Measurements from ENCODE around the gene MYL2.

MYL2 gene

DNA sequence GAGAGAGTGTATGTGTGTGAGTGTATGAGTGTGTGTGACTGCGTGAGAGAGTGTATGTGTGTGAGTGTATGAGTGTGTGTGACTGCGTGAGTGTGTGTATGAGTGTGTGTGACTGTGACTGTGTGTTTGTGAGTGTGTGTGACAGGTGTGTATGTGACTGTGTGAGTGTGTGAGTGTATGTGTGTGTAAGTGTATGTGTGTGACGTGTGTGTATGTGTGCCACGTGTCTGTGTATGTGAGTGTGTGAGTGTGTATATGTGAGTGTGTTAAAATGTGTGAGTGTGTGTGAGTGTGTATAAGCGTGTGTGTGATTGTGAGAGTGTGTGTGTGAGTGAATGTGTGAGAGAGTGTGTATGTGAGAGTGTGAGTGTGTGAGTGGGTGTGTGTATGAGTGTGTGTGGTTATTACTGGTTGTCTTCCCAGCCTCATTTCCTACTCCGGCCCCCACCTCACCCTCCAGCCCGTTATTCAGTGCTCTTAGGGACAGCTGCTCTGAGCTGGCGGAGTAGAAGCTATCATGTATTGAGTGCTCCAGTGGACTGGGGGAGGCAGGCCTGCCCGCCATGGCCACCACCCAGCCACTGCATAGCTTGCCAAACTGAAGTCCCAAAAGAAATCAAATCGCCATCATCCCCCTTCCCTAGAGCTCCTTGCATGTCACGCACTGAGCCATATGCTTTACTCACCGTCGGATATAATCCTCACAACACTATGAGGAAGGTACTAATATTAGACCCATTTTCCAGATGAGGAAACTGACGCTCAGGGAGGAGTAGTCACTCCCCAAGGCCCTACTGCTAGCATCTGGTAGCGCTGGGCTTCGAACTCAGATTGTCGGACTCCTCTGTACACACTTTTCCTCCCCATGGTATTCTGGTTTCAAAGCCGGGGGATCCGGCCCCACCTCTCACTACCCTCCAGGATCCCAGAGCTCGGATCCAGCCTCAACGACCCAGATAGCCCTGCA, 10.3 kb upstream of the MYL2 start:
- no peak for DNase-seq (ENCODE audit: low read depth)

DNA sequence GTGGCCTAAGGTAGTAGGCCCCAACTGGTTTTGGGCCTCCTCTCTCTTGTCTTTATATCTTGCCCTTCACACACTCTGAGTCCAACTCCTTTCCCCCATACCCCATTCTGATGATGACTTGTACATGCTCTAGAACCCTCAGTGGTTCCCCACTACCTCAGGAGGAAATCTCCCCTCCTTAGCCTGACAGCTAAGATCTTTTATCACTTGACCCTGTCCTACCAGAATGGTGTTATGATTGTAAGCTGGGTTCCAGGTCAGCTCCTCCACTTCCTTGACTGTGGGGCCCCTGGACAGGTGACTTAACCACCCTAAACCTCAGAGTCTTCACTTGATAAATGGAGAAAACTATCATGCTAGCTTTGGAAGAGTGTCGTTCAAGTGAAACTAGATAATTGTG, 9.4 kb upstream of the MYL2 start:
- DNase-seq (ENCODE audit: low read depth) = no peak

DNA sequence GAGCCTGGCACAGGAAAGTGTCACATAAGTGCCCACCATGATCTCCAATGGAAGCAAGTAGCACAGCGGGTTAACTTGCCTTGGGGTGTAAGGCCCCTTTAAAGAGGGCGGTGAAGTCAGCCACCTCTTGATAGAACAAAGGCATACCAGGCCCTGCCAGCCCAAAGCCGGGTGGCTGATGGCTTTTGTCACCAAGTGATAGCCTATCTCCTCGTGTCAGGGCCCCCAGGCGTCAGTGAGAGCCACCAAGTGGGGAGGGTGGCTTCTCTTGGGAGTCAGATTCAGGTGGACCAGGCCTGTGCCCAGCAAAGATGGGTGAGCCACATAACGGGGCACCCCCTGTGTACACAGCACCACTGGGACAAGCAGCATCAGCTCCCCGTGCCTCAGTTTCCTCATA, 8.3 kb upstream of the MYL2 start:
- no peak for DNase-seq (ENCODE audit: low read depth)

DNA sequence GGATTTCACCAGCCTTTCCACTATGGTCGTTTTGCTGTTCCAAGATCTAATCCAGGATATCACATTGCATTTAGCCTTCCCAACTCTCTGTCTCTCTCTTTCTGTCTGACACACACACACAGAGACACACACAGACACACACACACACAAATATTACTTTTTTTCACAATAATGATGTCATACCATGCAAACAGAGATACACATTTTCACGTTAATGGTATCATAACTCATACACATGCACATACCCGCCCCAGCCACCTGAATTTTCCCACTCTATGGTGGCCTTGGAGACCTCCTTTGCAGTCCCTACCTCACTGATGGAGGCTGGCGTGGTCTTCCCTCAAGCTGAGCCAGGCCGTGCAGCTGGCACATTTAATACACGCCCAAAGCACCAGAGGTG, 7.2 kb upstream of the MYL2 start:
- no peak for DNase-seq (ENCODE audit: low read depth)

DNA sequence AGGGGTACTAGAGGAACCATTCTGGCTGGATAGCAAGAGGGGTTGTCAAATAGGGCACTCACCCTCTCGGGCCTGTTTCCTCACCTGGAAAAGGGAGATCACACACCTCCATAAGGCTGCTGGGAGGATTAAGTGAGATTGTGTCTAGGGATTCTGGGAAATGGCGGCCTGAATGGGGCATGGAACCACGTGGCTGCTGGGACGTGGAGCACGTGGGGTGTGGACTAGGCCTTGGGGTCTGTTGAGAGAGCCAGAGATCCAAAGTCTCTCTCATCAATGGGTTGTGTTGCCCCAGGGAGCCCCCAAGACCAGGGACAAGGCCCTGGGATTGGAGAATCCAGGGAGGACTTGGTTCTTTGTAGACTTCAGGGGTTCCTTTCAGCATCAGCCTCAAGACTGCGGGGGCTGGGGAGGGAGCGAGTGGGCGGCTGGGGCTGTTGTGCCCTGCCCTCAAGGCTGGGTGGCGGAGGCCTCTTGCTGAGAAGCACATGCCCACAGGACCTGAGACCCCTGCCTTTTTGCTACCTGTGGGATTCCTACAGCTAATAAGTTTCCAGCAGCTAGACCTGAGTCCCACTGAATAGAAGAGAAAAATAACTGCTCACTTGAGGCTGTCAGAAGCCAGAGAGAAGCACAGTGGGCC, 3.4 kb upstream of the MYL2 start:
- DNase-seq (ENCODE audit: low read depth) = no peak

DNA sequence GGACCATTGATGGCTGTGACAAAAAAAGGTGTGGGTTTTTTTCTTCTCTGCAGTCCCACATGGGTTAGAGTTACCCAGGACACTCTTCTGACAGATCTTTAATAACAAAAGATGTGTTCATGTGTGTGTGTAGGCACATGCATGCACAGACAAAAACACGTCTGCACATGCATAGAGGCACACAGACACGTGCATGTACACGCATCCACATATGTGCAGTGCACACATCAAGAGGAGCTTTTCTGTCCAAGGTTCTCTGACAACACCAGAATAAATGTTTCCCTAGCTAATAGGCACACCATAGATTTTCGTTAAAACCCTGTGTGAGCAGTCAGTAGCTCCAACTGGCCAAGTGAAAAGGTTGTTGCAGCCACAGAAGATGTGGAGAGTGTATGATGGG, 2.8 kb upstream of the MYL2 start:
- no peak for DNase-seq (ENCODE audit: low read depth)

DNA sequence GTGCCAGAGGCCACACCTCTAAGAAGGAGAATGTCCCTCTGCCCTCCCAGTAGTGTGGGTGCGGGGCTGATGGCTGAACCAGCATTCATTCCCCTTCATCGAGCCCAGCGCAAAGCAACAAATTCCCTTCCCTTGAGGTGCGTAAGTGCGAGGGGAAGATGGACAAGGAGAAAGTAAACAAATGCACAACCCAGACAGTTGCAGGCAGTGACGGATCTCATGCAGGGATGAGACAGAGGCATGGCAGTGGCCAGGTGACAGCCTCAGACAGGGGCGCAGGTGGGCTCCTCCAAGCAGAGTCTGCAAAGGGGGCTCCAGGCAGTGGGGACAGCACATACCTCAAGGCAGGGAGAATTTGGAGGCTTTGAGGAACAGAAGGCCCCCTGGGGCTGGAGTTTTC, 2.3 kb upstream of the MYL2 start:
- no peak for DNase-seq (ENCODE audit: low read depth)

DNA sequence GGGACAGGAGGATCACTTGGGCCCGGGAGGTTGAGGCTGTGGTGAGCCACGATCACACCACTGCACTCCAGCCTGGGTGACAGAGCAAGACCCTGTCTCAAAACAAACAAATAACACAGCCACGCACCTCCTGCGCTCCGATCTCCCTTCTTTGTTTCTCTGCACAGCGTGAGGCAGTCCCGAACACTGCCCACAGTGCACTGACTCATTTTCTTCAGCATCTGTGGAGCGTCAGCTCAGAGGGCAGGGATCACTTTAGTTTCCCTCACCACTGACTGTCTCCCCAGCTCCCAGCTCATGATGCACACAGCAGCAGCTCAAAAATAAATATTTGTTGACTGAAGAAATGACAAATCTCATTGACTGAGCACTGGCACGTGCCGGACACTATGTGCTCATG, 883 bp upstream of the MYL2 start:
- no peak for DNase-seq (ENCODE audit: low read depth)

DNA sequence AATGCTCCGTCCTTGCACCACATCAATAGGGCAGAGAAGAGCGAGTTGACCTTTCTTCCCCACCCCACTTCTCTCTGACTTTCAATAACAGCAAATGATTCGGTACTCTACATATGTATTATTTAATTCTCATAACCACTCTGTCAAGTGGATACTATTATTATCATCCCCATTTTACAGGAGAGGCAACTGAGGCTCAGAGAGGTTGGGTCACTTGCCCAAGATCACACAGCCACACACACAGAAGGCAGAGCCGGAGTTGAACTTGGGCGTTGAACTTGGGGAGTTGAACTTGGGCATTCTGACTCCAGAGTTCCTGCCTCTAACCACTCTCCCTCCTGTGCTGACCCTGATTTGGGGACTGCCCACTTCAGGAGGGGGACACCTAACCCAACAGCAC, 659 bp downstream of the MYL2 start:
- no peak for DNase-seq (ENCODE audit: low read depth)

DNA sequence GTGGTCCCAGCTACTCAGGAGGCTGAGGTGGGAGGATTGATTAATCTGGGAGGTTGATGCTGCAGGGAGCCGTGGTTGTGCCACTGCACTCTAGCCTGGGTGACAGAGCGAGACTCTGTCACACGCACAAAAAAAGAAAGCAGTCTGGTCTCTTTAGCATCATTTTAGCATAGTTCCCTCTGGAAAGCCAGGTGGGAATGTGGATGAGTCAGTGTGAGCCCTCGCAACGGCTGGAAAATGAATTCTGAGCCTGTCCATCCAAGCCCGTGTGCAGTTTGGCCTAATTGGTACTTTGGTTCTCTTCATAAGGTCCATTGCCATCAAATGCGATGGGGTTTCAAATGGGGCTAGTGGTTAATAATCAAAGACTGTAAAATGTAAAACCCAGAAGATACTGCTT, 2.4 kb downstream of the MYL2 start:
- DNase-seq (ENCODE audit: low read depth) = no peak

DNA sequence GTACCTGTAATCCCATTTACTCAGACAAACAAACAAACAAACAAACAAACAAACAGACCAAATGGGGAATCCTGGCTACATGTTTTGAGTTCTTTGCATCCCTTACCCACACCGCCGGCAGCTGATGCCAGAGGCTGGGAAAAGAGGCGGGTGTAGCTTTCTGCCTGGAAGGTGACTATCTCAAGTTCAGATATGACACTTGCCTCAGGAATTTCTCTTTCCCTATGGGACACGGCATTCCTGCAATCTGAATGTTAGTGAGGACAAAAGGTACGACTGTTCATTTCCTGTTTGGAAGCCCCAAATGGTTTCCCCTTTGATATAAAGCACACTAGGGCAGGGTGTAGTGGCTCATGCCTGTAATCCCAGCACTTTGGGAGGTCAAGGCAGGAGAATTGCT, 2.9 kb downstream of the MYL2 start:
- DNase-seq (ENCODE audit: low read depth) = no peak

DNA sequence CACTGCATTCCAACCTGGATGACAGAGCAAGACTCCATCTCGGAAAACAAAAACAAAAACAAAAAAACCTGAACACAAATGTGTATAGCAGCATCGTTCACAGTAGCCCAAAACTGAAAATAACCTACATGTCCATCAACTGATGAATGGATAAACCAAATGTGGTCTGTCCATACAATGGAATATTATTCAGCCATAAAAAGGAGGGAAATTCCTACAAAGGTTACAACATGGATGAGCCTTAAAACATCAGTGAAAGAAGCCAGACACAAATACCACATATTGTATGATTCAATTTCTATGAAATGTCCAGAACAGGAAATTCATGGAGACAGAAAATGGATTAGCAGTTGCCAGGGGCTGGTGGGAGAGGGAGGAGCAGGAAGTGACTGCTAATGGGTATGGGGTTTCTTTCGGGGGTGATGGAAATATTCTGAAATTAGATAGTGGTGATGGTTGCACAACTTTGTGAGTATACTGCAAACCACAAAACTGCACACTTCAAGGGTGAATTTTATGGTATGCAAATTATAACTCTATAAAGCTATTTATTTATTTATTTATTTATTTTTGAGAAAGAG, 4.0 kb downstream of the MYL2 start:
- no peak for DNase-seq (ENCODE audit: low read depth)

DNA sequence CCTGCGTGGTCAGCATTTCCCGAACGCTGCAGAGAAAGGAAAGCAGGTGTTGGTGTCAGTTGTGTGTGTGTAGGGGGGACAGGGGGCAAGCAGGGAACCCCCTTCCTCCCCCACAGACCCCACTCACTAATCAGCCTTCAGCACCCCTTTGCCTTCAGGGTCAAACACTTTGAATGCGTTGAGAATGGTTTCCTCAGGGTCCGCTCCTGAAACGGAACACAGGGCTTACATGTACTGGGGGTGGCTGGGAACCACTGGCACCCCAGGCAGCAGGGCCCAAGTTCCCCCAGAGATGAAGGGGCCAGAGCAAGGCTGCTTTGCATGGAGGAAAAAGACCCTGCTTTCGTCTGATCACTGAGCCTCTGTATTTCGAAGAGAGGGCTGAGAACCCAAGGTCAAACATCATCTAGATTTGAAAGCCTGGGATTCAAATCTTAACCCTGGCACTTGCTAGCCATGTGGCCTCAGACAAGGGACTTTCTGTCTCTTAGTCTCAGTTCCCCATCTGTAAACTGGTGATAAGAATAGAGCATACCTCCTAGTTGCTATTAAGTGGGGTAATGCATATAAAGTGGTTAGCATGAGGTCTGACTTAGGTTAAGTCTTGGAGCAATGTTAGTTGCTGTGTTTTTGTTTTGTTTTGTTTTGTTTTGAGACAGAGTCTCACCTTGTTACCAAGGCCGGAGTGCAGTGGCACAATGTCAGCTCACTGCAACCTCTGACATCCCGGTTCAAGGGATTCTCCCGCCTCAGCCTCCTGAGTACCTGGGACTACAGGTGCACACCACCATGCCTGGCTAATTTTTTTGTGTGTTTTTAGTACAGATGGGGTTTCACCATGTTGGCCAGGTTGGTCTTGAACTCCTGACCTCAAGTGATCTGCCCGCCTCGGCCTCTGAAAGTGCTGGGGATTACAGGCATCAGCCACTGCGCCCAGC, 7.0 kb downstream of the MYL2 start:
- no peak for DNase-seq (ENCODE audit: low read depth)

DNA sequence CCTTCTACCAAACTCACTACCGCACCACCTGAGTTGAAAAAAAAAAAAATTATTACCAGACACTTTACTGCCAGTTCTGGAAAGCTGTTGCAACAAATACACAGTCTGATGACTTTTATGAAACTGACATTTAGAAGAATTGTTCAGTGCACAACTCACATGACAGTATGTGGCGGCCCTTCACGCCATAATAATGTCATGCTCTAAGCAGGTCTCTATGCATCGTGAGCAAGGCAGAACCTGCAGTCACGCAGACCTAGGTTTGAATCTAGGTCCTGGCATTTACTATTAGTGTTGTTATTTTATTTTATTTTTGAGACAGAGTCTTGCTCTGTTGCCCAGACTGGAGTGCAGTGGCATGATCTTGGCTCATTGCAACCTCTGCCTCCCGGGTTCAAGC, 8.1 kb downstream of the MYL2 start:
- no peak for DNase-seq (ENCODE audit: low read depth)

DNA sequence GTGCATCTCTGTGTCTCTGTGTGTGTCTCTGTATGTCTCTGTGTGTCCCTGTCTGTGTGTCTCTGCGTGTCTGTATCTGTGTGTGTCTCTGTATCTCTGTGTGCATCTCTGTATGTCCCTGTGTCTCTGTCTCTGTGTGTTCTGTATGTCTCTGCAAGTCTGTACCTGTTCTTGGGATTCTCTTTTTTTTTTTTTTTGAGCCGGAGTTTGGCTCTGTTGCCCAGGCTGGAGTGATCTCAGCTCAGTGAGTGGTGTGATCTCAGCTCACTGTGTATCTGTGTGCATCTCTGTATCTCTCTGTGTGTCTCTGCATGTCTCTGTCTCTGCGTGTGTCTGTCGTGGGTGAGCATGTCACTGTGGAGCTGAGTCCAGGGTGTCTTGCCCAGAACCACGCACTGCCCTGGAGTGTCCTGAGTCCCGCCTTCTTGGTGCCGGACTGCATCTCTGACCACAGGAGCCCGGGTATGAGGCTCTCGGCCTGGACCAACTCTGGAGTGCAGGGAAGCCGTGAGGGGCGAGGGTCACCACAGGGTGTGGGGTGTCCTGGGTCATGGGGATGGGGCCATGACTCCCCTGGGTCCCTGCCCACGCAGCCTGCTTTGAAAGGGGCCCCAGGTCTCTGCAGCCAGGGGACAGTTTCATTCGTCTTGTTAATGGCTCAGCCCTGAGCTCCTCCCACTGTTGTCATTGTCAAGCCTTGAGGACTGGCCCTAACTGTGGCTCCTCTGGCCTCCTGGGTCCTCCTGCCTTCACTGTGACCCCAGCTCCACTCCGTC, 11.8 kb downstream of the MYL2 start:
- no peak for DNase-seq (ENCODE audit: low read depth)

DNA sequence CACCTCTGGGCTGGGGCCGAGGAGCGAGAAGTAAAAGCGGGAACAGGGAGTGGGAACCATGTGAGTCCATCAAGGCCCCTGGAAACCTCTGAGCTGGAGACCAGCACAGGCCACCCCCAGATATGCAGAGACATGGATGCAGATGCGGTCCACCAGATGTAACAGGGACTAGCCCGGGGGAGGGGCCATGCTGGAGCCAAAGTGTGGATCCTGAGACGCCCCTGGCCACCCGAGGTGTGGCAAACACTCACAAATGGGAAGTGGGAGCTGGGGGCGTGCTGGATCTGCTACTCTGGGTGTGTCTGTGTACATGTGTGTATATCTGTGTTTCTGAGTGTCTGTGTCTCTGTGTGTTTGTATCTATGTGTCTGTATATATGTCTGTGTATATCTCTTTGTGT, 12.8 kb downstream of the MYL2 start:
- DNase-seq (ENCODE audit: low read depth) = no peak

DNA sequence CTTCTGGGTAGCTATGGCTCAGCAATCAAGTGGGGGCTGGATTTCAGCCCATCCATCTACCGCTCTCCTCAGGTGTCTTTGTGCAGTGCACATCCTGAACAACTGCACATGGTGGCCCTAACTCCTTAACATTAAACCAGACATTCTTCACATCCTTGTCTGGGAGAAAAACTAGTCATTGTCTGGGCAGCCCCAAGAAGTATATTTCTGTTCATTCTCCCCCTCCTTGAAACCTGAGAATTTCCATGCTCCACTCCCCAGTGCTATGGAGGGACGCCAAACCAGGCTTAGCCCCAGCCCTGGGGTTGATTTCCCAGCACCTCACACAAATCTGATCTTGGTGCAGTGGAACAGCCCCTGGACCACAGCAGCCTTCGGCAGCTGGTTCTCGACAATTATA, 13.4 kb downstream of the MYL2 start:
- DNase-seq (ENCODE audit: low read depth) = no peak

DNA sequence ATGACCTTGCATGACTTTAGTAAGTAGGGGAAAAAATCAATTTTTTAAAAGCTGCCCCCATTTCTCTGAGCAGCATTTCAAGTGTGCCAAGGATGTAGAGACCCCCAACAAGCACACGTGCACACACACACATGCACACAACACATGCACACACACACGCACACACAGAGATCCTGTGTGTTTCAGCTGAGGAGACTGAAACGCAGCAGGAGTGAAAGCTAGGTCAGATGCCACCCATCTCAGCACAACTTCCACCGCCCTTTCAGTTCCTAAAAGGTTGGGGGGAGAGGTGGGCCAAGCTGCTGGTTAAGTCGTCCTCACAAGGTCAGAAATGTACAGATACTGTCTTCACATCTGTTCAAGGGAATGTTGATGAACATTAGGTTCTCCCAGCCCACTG, 13.9 kb downstream of the MYL2 start:
- DNase-seq (ENCODE audit: low read depth) = no peak

DNA sequence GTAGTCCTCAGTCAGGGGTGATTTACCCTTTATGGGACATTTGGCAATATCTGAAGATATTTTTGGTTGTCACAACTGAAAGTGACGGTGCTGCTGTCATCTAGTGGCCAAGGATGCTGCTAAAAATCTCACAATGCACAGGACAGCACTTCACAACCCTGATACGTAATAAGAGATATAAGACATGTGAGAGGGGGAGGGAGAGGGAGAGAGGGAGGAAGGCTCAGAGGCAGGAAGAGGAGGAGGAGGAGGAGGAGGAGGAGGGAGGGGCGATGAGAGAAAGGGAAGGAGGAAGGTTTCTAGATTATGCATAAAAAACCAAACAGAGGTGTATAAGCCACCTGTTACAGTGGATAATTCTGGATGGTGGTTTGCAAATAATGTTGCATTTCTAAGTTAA, 14.3 kb downstream of the MYL2 start:
- DNase-seq (ENCODE audit: low read depth) = no peak

DNA sequence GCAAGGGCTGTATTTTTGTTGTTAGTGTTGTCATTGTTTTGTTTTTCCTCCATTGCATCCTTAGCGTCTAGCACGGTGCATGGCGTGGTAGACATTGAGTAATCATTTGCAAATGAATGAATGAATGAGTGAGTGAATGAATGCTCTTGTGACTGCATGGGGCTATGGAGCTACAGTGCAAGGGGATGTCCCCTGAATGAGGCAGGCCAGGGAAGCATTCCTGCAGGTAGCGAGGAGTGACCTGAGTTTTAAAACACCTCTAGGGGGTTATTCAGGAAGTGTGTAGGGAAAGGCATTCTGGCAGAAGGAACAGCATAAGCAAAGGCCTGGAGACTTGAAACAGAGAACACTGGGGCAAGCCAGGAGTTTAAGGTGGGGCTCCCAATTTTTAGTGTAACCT, 16.9 kb downstream of the MYL2 start:
- no peak for DNase-seq (ENCODE audit: low read depth)

DNA sequence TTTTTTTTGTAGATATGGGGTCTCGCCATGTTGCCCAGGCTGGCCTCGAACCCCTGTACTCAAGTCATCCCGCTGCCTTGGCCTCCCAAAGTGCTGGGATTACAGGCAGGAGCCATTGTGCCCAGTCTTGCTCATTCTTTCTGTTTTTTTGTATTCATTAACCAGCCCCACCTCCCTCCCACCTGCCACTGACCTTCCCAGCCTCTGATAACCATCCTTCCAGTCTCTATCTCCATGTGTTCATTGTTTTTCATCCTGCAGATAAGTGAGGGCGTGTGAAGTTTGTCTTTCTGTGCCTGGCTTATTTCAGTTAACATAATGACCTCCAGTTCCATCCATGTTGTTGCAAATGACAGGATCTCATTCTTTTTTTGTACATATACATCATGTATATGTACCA, 19.0 kb downstream of the MYL2 start:
- DNase-seq (ENCODE audit: low read depth) = no peak
